CD4-positive, alpha-beta T cell treated with Interleukin-6 at 100 ng/mL for 8 hours (primary cell): Measurements from ENCODE around the gene SERINC3.
"Not testable (repeated sequence)": the region's sequence is repeated elsewhere in the genome, so short reads cannot be mapped to it uniquely, and the experiment has no call there.

Experiments
- DNase-seq: peaks from one replicate; pipeline ENCODE4 v3.0.0-alpha.2; 2020; ENCODE audit warnings: mixed read lengths, low spot score

The SERINC3 gene

GRCh38 chr20:44521484-44522481 is at the start of gene SERINC3:
TSS of gene SERINC3 (minus strand) at chr20:44522070. CDS start at chr20:44521951, 119 bp downstream.
- DNase-seq = peak; percentile 94

GRCh38 chr20:44571362-44571988 is 49.6 kb upstream of the SERINC3 start:
- no peak for DNase-seq

- no peak for DNase-seq
Observed at GRCh38 chr20:44570367-44570766, 48.5 kb upstream of the SERINC3 start.

- DNase-seq = no peak
Observed at GRCh38 chr20:44566811-44567210, 44.9 kb upstream of the SERINC3 start.

GRCh38 chr20:44566018-44566417 is 44.1 kb upstream of the SERINC3 start:
- no peak for DNase-seq

GRCh38 chr20:44561876-44562275 is 40.0 kb upstream of the SERINC3 start:
- no peak for DNase-seq

GRCh38 chr20:44560818-44561217 is 38.9 kb upstream of the SERINC3 start:
- DNase-seq = not testable (repeated sequence)

- no peak for DNase-seq
Observed at GRCh38 chr20:44560229-44560628, 38.4 kb upstream of the SERINC3 start.

GRCh38 chr20:44559302-44559701 is 37.4 kb upstream of the SERINC3 start:
- no peak for DNase-seq

- DNase-seq = no peak
Observed at GRCh38 chr20:44552950-44553908, 31.4 kb upstream of the SERINC3 start.

- no peak for DNase-seq
Observed at GRCh38 chr20:44552568-44552949, 30.7 kb upstream of the SERINC3 start.

- DNase-seq = no peak
Observed at GRCh38 chr20:44552050-44552449, 30.2 kb upstream of the SERINC3 start.

- no peak for DNase-seq
Observed at GRCh38 chr20:44549123-44549522, 27.3 kb upstream of the SERINC3 start.

GRCh38 chr20:44547419-44547818 is 25.5 kb upstream of the SERINC3 start:
- no peak for DNase-seq

- no peak for DNase-seq
Observed at GRCh38 chr20:44544263-44544662, 22.4 kb upstream of the SERINC3 start.

- DNase-seq = no peak
Observed at GRCh38 chr20:44543358-44543757, 21.5 kb upstream of the SERINC3 start.

- no peak for DNase-seq
Observed at GRCh38 chr20:44542890-44543289, 21.0 kb upstream of the SERINC3 start.

- no peak for DNase-seq
Observed at GRCh38 chr20:44541992-44542391, 20.1 kb upstream of the SERINC3 start.

GRCh38 chr20:44540834-44541233 is 19.0 kb upstream of the SERINC3 start:
- DNase-seq = no peak

GRCh38 chr20:44537993-44538392 is 16.1 kb upstream of the SERINC3 start:
- no peak for DNase-seq

GRCh38 chr20:44536175-44536574 is 14.3 kb upstream of the SERINC3 start:
- DNase-seq = no peak

- DNase-seq = no peak
Observed at GRCh38 chr20:44533928-44534327, 12.1 kb upstream of the SERINC3 start.
